GM18870 (cell line): Measurements from ENCODE around the gene LTB4R.
A peak's percentile ranks its signal among the peaks of the same experiment; 100 is the strongest.
"Not testable (repeated sequence)": the region's sequence is repeated elsewhere in the genome, so short reads cannot be mapped to it uniquely, and the experiment has no call there.

ENCODE experiments used
- ATAC-seq: cut with Tn5 transposase; IDR thresholded peaks from one replicate; pipeline ENCODE4 v1.9.1; 2021; ENCODE audit warnings: moderate library complexity; ENCODE audit not compliant: unreplicated experiment

LTB4R gene

DNA sequence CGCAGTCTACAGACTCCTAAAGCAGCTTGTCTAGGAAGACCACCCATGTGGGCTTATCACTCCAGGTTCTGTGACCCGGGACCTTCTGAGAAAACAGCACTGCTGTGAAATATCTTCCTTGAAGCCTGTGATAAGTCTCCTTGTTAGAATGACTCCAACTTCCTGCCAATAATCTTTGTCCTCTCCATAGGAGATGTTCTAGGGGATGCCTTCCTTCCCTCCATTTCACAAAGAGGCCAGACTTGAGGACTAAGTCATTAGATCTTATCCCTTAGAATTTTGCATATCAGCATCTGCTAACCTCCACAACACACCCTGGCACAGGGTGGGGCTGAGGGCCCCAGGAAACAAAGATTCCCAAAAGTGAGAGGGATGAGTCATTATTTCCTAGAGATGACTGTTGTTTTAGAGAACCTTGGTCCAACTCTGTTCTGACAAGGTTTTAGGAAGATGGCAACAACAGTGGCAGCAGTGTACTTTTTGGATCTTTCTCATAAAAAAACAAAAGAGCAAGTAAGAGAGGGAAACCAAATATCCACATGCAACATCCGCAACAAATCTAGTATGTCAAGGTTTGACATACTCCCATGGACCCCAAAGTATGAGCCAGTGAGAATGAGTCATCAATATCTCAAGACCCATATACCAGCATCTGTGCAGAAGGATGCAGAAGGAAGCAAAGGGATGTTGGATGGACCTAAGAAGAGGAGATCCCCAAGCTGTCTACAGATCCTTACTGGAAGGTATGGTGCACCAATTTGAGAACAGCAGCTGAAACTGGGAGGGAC, 6.0 kb downstream of the LTB4R start:
- no peak for ATAC-seq

DNA sequence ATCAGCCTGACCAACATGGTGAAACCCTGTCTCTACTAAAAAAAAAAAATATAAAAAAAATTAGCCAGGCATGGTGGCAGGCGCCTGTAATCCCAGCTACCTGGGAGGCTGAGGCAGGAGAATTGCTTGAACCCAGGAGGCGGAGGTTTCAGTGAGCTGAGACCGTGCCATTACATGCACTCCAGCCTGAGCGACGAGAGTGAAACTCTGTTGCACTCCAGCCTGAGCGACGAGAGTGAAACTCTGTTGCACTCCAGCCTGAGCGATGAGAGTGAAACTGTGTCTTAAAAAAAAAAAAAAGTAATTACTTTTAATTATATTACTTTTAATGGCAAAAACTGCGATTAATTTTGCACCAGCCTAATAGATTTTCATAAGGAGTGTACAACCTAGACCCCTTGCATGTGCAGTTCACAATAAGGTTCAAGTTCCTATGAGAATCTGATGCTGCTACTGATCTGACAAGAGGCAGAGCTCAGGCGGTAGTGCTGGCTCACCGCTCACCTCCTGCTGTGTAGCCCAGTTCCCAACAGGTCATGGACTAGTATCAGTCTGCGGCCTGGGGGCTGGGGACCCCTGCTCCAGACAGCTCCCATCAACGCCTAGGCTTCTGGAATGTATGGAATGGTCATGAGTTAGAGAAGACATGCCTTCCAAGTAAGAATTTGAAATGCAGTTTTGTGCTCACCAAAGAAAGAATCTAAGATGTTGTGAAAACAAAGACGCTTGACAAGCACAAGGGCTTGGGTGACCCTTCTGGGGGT, 10.1 kb downstream of the LTB4R start:
- ATAC-seq, result no peak

DNA sequence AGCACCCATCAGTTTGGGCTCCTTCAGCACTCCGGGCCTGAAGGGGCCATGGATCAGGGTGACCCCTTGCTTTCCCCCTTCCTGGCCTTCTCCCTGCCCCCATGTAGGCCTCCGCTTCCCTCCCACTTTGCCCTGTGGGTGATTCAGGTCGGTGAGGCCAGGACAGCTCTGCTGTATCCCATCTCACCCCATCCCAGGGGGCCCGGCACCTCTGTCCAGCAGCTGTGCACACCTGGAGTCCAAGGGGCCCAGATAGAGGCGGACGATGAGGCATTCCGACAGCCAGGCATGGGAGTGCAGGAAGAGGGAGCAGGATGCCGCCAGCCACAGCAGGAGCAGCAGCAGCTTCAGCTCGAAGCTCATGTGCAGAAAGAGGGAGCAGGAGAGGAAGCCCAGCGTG, 11.4 kb downstream of the LTB4R start:
- ATAC-seq, result no peak

DNA sequence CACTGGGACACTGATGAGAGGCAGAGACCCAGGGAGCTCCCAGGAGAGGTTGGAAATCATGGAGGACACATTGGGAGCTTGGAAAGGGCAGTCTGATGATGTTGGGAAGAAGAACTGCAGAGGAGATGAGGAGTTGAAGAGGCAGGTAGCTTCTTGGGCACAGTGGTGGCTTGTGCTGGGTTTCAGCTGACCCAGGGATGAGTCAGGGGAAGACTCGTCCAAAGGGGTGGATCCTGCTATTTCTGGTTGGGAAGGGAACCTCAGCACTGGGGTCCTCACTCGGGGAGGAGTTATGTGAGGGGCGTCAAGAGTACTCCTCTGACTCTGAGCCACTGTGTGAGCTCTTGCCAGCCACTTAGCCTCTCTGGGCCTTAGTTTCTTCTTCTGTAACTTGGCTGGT, 12.0 kb downstream of the LTB4R start:
- no peak for ATAC-seq

DNA sequence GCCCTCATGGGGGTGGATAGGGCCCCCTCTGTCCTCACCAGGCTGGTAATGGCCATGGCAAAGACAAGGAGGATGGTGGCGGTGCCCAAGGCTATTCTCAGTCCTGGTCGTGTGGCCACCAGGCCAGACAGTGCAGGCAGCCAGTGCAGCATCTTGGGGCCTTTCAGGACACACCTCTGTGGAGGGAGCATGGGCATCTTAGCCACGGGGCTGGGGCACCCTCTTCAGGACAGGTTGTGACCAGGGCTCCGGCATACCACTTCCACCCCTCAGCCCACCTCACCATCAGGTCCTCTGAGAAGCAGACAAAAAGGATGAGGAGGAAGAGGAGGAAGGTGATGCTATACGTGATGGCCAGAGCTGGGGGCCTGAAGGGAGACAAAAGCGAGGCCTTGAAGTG, 12.7 kb downstream of the LTB4R start:
- no peak for ATAC-seq

DNA sequence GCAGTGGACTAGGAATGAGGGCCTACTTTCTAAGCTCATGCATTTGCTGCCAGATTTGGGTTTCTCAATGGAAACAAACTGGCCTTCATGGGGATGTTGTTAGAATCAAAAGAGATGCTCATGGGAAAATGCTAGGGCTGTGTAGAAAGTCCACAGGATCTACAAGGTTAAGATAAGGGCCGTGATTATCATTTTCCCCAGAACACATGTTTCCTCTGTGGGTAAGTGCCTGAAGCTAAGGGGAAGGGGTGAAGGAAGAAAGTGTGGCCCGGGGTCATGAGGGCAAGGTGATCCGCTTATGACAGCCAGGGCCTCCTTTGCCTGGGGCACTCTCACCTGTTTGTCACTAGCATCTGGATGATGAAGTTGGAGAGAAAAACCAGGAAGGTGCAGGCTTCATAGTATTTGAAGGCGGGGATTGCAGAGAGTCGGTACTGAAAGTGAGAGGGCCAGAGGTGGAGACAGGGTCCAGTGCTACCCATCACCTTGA, 13.8 kb downstream of the LTB4R start:
- no peak for ATAC-seq

DNA sequence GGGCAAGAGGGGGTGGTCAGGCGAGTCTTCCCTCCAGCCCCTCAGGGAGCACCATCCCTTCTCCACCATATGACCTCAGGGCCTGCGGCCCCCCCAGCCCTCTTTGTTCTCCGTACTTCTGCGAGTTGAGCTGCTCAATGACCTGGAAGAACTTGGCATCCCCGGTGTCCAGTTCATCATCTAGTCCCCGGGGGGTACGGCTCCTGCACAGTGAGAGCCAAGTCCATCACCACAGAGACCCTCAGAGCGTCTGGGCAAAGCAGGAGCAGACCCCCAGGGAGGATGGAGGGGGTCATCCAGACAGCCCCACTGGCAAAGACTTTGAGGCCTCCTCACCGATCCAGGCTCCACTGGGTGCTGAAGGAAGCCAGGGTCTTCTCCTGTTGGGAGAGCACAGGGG, 14.7 kb downstream of the LTB4R start:
- ATAC-seq, result no peak

DNA sequence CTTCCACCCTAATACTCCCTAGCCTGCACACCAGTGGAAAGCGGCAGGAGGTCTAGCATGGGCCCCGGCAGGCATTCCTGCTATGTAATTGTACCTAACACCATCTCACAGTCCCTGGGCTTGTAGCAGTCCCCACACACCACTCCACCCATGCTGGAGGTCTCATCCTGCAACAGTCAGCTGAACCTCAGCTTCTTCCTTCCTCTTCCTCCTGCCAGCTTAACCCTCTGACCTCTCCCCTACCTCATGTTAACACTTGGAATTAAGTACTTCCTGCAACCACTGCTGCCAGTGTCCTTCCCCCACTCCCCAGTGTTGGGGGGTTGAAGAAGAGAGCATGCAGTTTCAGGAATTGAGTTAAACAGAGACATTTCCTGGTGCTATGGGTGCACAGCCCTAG, 16.0 kb downstream of the LTB4R start:
- no peak for ATAC-seq

DNA sequence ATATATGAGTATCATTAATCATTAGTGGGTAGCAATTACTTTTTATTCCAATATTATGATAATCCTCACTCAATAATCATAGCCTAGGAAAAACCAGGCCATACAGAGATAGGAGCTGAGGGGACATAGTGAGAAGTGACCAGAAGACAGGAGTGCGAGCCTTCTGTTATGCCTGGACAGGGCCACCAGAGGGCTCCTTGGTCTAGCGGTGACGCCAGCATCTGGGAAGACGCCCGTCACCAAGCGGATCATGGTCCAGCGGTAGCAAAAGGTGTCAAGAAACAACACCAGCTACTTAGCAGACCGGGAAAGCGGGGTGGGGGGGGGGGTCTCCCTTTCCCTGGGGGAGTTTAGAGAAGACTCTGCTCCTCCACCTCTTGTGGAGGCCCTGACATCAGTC, 16.6 kb downstream of the LTB4R start:
- ATAC-seq, result not testable (repeated sequence)

DNA sequence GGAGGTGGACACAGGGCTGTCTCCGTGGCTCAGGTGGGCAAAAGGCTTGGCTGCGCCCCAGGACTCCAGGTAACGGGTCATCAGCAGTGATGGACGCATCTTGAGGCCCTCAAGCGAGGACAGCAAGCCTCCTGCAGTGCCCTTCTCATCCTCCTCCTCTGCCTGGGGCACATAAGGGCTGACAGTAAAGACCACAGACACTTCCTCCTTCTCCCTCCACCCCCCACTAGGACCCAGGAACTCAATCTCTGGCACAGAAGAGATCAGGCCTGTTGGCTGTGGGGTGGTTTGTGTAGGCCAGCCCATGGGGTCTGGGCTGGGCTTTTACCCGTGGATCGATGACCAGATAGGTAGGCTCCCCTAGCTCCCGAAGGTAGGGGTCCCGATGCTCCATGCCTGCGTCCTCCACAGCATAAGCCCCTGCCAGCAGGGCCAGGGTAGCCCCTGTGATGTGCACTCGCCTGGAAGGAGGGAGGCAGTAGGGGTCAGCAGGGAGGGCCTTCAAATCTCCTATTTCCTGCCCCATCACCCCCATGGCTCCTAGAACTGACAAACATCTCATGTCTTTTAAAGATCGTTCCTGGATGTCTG, 17.9 kb downstream of the LTB4R start:
- ATAC-seq, result no peak

DNA sequence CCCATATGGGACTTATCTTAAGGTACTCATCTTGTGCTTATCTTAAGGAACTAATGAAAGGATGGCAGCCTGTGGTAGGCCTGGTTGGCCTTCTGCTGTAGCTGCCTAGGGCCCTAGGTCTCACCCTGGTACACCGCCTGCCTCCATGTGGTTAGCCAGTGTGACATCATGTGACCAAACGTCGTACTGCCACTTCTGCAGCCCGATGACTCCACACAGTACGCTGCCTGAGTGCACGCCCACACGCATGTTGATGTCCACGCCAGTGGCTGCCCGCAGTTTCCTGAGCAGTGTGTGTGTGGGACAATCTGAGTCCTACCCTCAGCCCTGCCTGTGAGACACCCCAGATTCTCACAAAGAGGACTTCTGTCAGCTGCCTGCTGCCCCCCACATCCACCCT, 18.4 kb downstream of the LTB4R start:
- ATAC-seq, result no peak

DNA sequence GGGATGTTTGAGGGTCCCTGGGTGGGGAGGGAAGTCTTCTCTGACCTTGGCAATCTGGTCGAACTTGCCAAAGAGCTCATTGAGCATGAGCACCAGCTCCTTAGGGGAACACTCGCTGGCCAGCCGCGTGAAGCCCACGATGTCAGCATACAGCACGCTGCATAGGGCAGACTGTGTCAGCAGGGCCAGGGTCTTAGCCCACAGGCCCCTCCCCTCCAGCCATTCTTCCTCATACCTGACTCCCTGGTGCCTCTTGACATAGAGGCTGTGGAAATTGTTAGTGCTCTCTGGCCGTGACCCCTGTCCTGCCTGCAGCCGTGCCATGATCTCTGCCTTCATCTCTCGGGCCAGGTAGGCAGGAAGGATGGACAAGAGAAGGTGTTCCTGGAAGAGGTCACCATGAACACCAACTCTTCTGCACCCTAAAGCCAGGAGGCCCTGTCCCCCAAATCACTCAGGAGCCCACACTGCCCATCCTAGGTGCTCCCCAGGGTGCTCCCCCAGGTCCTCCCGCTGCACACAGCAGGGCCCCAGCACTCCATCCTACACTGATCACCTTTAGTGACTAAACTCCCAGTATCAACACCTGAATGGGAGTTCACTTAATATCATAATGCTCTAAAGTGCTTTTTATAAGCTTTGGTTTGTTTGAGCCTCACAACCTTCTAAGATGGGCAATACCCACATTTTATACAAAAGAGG, 19.8 kb downstream of the LTB4R start:
- ATAC-seq, result no peak

DNA sequence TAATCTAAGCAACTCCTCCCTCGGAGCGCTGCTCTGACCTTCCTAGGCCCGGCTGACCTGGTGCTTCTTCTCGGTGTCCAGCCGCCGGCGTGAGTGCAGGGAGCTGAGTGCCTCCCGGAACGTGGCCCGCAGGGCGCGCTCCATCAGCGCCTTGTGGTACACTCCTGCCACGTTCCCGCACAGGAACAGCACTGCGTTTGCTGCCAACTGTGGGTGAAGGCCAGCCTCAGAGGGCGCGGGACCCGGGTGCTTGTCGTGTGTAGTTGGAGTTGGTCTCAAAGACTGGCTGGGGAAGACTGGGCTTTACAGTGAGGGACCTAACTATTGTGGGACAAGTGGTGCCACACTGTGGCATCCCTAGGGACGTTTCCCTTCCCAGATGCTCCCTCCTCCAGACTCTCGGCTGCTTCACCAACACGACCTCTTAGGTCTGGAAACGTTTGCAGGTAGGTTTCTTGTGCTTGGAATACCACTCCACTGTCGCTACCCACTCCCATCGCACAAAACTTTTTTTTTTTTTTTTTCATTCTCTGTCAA, 20.5 kb downstream of the LTB4R start:
- ATAC-seq, result no peak

DNA sequence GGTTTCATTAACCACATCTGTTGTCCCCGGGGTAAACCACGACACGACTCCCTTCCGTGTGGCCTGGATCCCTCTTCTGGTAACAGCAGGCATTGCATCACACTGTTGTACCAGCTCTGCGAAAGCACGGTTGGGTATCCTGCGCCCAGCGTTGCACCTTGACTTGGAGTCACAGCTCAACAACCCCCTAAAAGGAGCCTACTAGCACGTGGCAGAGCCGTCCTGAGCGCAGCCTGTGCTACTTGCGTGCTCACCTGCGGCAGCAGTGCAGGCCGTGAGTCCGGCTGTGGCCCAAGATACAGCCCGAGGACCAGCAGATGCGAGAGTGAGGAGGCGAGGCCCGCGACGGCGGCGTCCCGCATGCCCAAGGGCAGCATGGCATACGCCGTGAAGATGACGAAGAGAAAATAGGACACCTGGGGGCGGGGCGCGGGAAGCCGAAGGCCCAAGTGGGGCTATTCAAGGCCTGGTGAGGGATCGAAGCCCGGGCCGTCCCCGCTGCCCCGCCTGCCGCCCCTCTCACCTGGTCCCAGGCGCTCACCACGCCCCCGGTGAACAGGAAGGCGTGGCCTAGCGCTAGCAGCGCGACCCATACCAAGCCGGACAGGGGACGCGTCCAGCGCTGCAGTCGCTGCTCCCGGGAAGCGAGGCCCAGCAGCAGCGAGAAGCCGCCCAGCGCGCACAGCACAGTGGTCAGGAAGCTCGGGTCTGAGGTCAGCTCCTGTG, 21.1 kb downstream of the LTB4R start:
- peak; percentile 63 for ATAC-seq

DNA sequence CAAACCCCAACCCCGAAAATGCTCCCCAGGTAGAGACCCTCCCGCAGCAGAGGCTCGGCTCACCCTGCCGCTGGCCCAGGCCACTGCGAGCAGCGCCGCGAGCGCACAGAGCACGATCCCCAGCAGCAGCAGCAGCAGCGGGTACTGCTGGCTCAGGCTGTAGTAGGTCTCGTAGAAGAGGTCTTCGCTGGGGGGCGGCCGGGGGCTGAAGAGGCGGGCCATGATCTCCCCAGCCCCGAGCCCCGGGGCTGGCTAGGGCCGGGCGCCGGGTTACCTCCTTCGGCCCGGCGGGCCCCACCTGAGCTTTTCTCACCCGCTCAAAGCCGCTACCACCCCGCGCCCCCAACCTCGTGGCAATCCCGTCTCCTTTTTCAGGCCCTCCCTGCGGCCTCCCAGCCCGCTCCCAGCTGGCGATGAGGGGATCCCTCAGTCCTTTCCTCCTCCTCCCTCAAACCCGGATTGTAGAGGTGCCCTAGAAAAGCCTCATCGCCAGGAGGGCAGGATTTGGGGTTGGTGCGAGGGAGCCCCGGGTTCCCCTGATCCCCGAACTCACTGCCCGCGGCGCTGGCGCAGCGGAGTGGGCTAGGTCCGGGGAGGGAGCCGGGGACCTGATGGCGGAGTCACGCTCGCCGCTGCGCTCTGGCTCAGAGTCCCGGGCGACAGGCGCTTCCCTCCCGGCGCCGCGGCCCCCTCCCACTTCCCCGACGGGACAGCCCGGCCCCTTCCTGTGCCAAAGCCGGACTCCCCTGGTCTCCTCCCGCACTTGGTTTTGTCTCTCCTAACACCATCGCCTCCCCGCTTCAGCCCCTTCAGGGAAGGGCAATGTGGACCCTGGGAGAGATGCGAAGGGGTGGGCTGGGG, 23.4 kb downstream of the LTB4R start, which contains the start of gene ADCY4:
TSS of gene ADCY4 (minus strand) at position 641 of the 861 bp plus-strand sequence. CDS start at position 222, 419 bp downstream.
- no peak for ATAC-seq

DNA sequence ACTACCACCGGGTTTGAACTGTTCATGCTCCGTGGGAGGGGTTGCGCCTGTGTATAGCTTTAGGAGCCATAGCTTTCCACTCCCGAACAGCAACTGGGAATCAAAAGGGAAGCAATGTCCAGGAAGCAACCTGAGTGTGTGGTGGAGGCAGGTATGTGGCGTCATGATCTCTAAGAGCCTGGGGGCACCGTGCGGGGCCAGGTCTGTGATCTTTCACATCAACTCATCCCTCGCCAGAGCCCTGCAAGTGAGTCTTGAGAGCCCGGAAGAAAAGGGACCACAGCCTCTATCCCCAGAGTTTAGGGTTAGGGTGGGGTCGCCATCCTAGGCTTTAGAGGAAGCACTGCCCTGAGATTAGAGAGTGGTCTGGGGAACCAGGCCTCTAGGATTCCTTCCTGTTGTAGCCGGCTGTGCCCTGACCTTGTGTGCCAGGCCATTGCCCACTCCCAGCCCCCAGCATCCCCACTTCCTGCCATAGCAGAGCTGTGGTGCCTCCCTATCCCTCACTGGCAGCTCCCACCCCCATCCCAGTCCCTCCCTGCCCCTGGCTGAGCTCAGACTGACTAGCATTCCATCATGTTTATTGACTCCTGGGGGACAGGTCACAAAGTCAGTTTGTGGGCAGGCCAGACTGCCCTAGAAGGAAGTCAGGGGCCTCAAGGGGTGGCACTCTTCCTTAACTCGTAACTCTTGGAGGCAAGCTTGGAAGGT, 24.3 kb downstream of the LTB4R start:
- ATAC-seq, result no peak

DNA sequence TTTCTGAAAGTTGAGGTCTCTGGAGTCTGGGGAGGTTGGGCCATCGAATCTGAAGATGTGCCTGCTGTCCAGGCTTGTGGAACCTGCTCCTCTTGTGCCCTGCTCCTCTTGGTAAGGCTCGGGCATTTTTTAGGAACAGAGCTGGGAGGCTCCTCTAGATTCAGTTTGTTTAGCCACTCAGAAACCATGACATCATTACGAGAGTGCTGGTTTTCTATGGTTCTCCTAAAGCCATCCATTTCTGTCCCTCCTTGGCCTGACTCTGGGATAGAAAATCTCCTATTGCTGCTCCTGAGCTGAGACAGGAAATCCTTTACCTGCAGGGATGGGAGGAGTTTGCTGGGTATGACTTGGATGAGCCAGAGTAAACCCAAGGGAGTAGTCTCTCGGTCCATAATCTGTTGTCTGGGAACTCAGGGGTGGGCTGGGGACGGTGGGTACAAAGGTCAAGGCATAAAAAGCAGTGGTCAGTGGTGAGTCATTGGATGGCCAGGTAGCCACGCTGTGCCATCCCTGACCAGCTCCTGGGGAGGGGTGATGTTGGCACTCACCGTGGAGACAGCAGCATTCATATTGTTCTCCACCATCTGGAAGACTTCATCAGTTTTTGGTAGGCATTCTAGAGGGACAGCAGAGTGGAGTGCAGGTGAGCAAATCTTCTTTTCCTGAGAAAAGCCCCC, 26.0 kb downstream of the LTB4R start:
- ATAC-seq, result no peak

DNA sequence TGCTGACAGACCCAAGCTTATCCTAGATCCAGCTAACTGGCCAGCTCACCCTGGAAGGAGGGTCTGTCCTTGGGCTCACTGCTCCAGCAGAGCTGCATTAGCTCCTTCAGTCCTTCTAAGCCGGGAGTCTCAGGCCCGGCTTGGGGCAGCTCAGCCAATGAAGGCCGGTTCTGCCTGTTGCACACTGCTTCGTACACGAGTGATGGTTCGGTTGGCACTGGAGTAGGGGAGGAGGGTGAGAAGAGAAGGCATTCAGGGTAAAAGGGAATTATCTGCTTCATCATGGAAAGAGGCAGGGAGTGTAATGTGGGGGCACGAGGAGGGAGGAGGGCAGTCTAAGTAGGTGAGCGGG, 26.5 kb downstream of the LTB4R start:
- ATAC-seq, result no peak
